Measurements from ENCODE around the gene CMIP.

- TF ChIP-seq CTCF (IDR thresholded peaks at IDR 0.05) (no peak), POLR2A (IDR thresholded peaks at IDR 0.05) (no peak)
Observed at GRCh38 chr16:81620796-81621195, 176.2 kb downstream of the CMIP start.

All from esophagus squamous epithelium (tissue), 4 donors.